HepG2 (cell line): ENCODE data around the gene STX2. TPM values are rescaled to one million over a fixed set of nuclear protein-coding genes. Genes with fewer than 3 reads are reported as not detected.

Source experiments
- ATAC-seq: fragments of 200-7000 bp; cut with Tn5 transposase; 3 replicates; pipeline ENCODE4 v1.9.1; 2020; ENCODE audit warnings: mild to moderate bottlenecking, moderate library complexity
- BruUV-seq: library from RNA; stranded (reverse); fragments of 400-500 nt; replicated peaks from 2 replicates; lab custom pipeline; 2021; lab: Mats Ljungman, UMichigan
- CTCF ChIA-PET: fragments of 300-600 bp; formaldehyde crosslinking; extraction: SDS; loops from one replicate; lab custom pipeline; 2021; ENCODE audit warnings: low total read pairs, inconsistent platforms, low intra/inter-chr PET ratio; lab: Yijun Ruan, JAX
- POLR2A ChIA-PET: fragments of 350-600 bp; sonication (Branson Sonifier 250); formaldehyde crosslinking; loops from one replicate; lab custom pipeline; 2020; ENCODE audit warnings: antibody characterized with exemption, inconsistent platforms; lab: Yijun Ruan, JAX
- DNase-seq: peaks from one replicate; pipeline ENCODE4 v3.0.0-alpha.2; 2015; ENCODE audit warnings: low spot score
- FAIRE-seq: peaks from 3 replicates; lab custom pipeline; 2011; peaks lifted over from hg19 to GRCh38; lab: Jason Lieb, UNC
- H2AFZ ChIP-seq: one replicate; pipeline ENCODE4 v1.6.1; 2011; ENCODE audit warnings: low read length, inconsistent platforms
- H3K27ac ChIP-seq: fragments of 300-600 bp; 3 replicates; pipeline ENCODE4 v1.8.0; 2011; ENCODE audit warnings: mixed run types, mild to moderate bottlenecking, mixed read lengths, low read length, inconsistent platforms; ENCODE audit not compliant: insufficient read depth; ENCODE audit errors: extremely low read length
- H3K27me3 ChIP-seq, 2 experiments: fragments of 200-600 bp in 1 of 2; 2 replicates in 1 of 2; 3 replicates in 1 of 2; pipeline versions ENCODE4 v1.6.0 to v1.8.0; 2011; ENCODE audit warnings: low read length in 2 of 2, mild to moderate bottlenecking in 2 of 2, moderate library complexity in 2 of 2, inconsistent platforms in 1 of 2; ENCODE audit not compliant: insufficient read depth in 2 of 2, control insufficient read depth in 1 of 2
- H3K36me3 ChIP-seq, 2 experiments: fragments of 200-600 bp in 1 of 2; replicated peaks in 1 of 2; 2 replicates in 1 of 2; 3 replicates in 1 of 2; pipeline versions ENCODE4 v1.5.1 to v1.8.0; 2011; ENCODE audit warnings: low read length in 2 of 2, inconsistent platforms in 1 of 2; ENCODE audit not compliant: insufficient read depth in 2 of 2, control insufficient read depth in 1 of 2
- H3K4me1 ChIP-seq: 2 replicates; pipeline ENCODE4 v1.5.1; 2012; ENCODE audit warnings: low read length, inconsistent platforms; ENCODE audit not compliant: insufficient read depth
- H3K4me2 ChIP-seq: 2 replicates; pipeline ENCODE4 v1.6.0; 2011; ENCODE audit warnings: low read depth, low read length, inconsistent platforms
- H3K4me3 ChIP-seq, 3 experiments: fragments of 200-600 bp in 1 of 3; sonication (generic), shearing (Covaris generic) in 1 of 3; replicated peaks in 1 of 3; 2 replicates each; pipeline ENCODE4 v1.5.1; 2011 to 2016; ENCODE audit warnings: low read length in 3 of 3, inconsistent platforms in 2 of 3, low read depth in 2 of 3, mild to moderate bottlenecking in 2 of 3, control low read depth in 1 of 3, mixed read lengths in 1 of 3; ENCODE audit not compliant: insufficient read depth in 1 of 3
- H3K79me2 ChIP-seq: one replicate; pipeline ENCODE4 v1.6.1; 2011; ENCODE audit warnings: low read length, inconsistent platforms; ENCODE audit not compliant: insufficient read depth
- H3K9ac ChIP-seq: 2 replicates; pipeline ENCODE4 v1.6.0; 2011; ENCODE audit warnings: mild to moderate bottlenecking, low read depth, low read length, inconsistent platforms; ENCODE audit not compliant: insufficient read depth
- H3K9me3 ChIP-seq: 2 replicates; pipeline ENCODE4 v1.5.1; 2012; ENCODE audit warnings: mild to moderate bottlenecking, low read length
- H4K20me1 ChIP-seq: 2 replicates; pipeline ENCODE4 v1.6.0; 2011; ENCODE audit warnings: inconsistent platforms, mild to moderate bottlenecking, low read length, moderate library complexity; ENCODE audit not compliant: insufficient read depth
- GMEB1 ChIP-seq: sonication (generic); formaldehyde crosslinking; IDR thresholded peaks from 2 replicates; pipeline ENCODE4 v1.5.1; 2020; ENCODE audit warnings: missing genetic modification reagents, mild to moderate bottlenecking, borderline replicate concordance
- HMGXB3 ChIP-seq: sonication (generic); formaldehyde crosslinking; IDR thresholded peaks from 2 replicates; pipeline ENCODE4 v1.4.0; 2020; ENCODE audit warnings: missing genetic modification reagents, borderline replicate concordance
- JUND ChIP-seq: sonication (generic); formaldehyde crosslinking; IDR thresholded peaks from 2 replicates; pipeline ENCODE4 v1.8.0; 2022; ENCODE audit warnings: mild to moderate bottlenecking, missing genetic modification reagents
- MYNN ChIP-seq: sonication (generic); formaldehyde crosslinking; IDR thresholded peaks from 2 replicates; pipeline ENCODE4 v1.4.0; 2020; ENCODE audit warnings: mild to moderate bottlenecking, low read depth, missing genetic modification reagents
- NFKBIZ ChIP-seq: IDR thresholded peaks from 2 replicates; pipeline ENCODE4 v1.6.1; 2018; ENCODE audit warnings: missing genetic modification reagents, missing compliant biosample characterization
- NONO ChIP-seq, 2 experiments: fragments of 450-650 bp in 1 of 2; sonication (generic) in 1 of 2; formaldehyde crosslinking in 1 of 2; IDR thresholded peaks in 1 of 2; conservative IDR thresholded peaks in 1 of 2; 2 replicates each; pipeline versions ENCODE4 v1.6.1 to v1.8.0; 2017 to 2022; ENCODE audit warnings: mild to moderate bottlenecking in 1 of 2, missing genetic modification reagents in 1 of 2, moderate library complexity in 1 of 2
- PRMT3 ChIP-seq: sonication (generic); formaldehyde crosslinking; IDR thresholded peaks from 2 replicates; pipeline ENCODE4 v1.8.1; 2022; ENCODE audit warnings: low read depth, mild to moderate bottlenecking, moderate library complexity, missing genetic modification reagents, borderline replicate concordance
- RAD21 ChIP-seq: fragments of 450-650 bp; formaldehyde crosslinking; IDR thresholded peaks from 2 replicates; pipeline ENCODE4 v1.5.0; 2020; ENCODE audit warnings: mild to moderate bottlenecking
- SMC3 ChIP-seq: IDR thresholded peaks from 2 replicates; pipeline ENCODE4 v1.6.1; 2011; ENCODE audit warnings: low read length, improper control_type of control experiment
- ZBTB20 ChIP-seq: sonication (generic); formaldehyde crosslinking; IDR thresholded peaks from 2 replicates; pipeline ENCODE4 v1.8.1; 2023; ENCODE audit warnings: missing genetic modification reagents, low read depth, mild to moderate bottlenecking, borderline replicate concordance
- ZBTB39 ChIP-seq: sonication (generic); formaldehyde crosslinking; IDR thresholded peaks from 2 replicates; pipeline ENCODE4 v1.5.0; 2020; ENCODE audit warnings: missing genetic modification reagents
- ZNF160 ChIP-seq: sonication (generic); formaldehyde crosslinking; IDR thresholded peaks from 2 replicates; pipeline ENCODE4 v1.8.0; 2022; ENCODE audit warnings: mild to moderate bottlenecking, inconsistent platforms, missing genetic modification reagents
- ZNF235 ChIP-seq: sonication (generic); formaldehyde crosslinking; IDR thresholded peaks from 2 replicates; pipeline ENCODE4 v1.8.1; 2023; ENCODE audit warnings: mild to moderate bottlenecking, missing genetic modification reagents, borderline replicate concordance
- ZNF274 ChIP-seq: sonication (generic); formaldehyde crosslinking; IDR thresholded peaks from 2 replicates; pipeline ENCODE4 v1.5.1; 2020; ENCODE audit warnings: mild to moderate bottlenecking, missing genetic modification reagents
- ZNF777 ChIP-seq: sonication (generic); formaldehyde crosslinking; IDR thresholded peaks from 2 replicates; pipeline ENCODE4 v1.4.0; 2020; ENCODE audit warnings: missing genetic modification reagents
- WGBS: methylation state at CpG from one replicate; pipeline ENCODE4 v1.1.6; 2017; ENCODE audit warnings: low lambda C conversion rate; 5-methylcytosine and 5-hydroxymethylcytosine counted together
- in situ Hi-C: cut with HindIII; loops from 2 replicates; pipeline ENCODE4 v1.10.0; 2017; ENCODE audit warnings: low pct_unique_long_range_greater_than_20kb; ENCODE audit not compliant: extremely low pct_ligation_motif_present
- intact Hi-C: fragments of 100-400 bp; cut with micrococcal nuclease; formaldehyde crosslinking; loops from one replicate; pipeline ENCODE4 v1.10.0; 2022; ENCODE audit not compliant: unreplicated experiment
- polyA plus RNA-seq, 8 experiments: library from polyadenylated mRNA; depleted of rRNA in 3 of 8; stranded (reverse) in 7 of 8; unstranded in 1 of 8; fragments of >200 nt; fragmentation: Illumina TruSeq in 4 of 8; extraction: Trizol in 4 of 8; gene quantifications; 2 replicates each; pipeline versions ENCODE4 v1.2.1 to v1.2.3, GENCODE V29; 2011 to 2016; ENCODE audit warnings: low read depth in 4 of 8, missing spikeins in 1 of 8, mixed read lengths in 1 of 8; ENCODE audit not compliant: insufficient read depth in 1 of 8
- total RNA-seq, 5 experiments: library from RNA; depleted of rRNA; stranded (reverse); fragments of >200 nt; fragmentation: Illumina TruSeq; extraction: Trizol; gene quantifications; 2 replicates each; pipeline ENCODE4 v1.2.3, GENCODE V29; 2016; ENCODE audit warnings: low read depth in 1 of 5

STX2 gene
- total and polyA plus RNA-seq, 2 of the 13 experiments (the other 11 are each of a cell fraction or from before 2014, with no cell fraction given), result 13.4 to 25.1 TPM

GRCh38 chr12:130747867-130748740, 90.9 kb downstream of the STX2 start:
- H3K9me3 ChIP-seq, result no peaks in the 10 kb centered on the region
- H2AFZ ChIP-seq, result no peak overlapping the region
- H4K20me1 ChIP-seq, result no peaks in the 10 kb centered on the region
- ATAC-seq (peak; percentile 97), FAIRE-seq (peak; percentile 65), DNase-seq (peak; percentile 40)
- no TSS peak for BruUV-seq
- WGBS, result 5% methylated on average over 12 of the region's 13 CpGs
- intact Hi-C loops (loop anchor here (5.0 to 10.0 kb wide), 3 partner anchors 86 to 703 kb away; no protein-coding TSS in a partner anchor), in situ Hi-C loops (loop anchor here (5.0 to 25.0 kb wide), 2 partner anchors 346 to 711 kb away; no protein-coding TSS in a partner anchor)
- no peak overlapping the region for H3K27ac ChIP-seq
- ChIA-PET POLR2A (no interaction called here), CTCF (interaction anchor here (0.9 kb wide), 1 partner anchor 347 kb away, joined by 4 read pairs; no protein-coding TSS in a partner anchor)
- peaks cover 0 to 8% of the 10 kb centered on the region in 2 experiments; a peak in 1 of 5 replicates for H3K27me3 ChIP-seq
- no peak overlapping the region for H3K4me3 ChIP-seq
- H3K79me2 ChIP-seq, result no peaks in the 10 kb centered on the region
- no peak overlapping the region for H3K4me2 ChIP-seq
- no peaks in the 10 kb centered on the region for H3K36me3 ChIP-seq
- H3K9ac ChIP-seq, result no peak overlapping the region
- H3K4me1 ChIP-seq, result no peaks in the 10 kb centered on the region
- TF ChIP-seq ZNF777 (CRISPR knock-in tag), result no peak
- no peak for TF ChIP-seq MYNN
- TF ChIP-seq GMEB1 (CRISPR knock-in tag), result no peak
- no peak for TF ChIP-seq ZNF235
- no peak for TF ChIP-seq NONO (IDR thresholded peaks at IDR 0.05)
- TF ChIP-seq NONO (CRISPR knock-in tag; conservative IDR thresholded peaks at IDR 0.05), result no peak
- TF ChIP-seq ZBTB20 (CRISPR knock-in tag), result no peak
- TF ChIP-seq PRMT3 (CRISPR knock-in tag), result no peak
- TF ChIP-seq HMGXB3 (CRISPR knock-in tag), result no peak
- peak; percentile 86 for TF ChIP-seq RAD21 (CRISPR knock-in tag)
- no peak for TF ChIP-seq JUND (CRISPR knock-in tag)
- TF ChIP-seq ZNF160 (CRISPR knock-in tag), result no peak
- no peak for TF ChIP-seq ZBTB39
- no peak for TF ChIP-seq ZNF274 (CRISPR knock-in tag)
- TF ChIP-seq NFKBIZ (CRISPR knock-in tag), result no peak
- peak; percentile 59 for TF ChIP-seq SMC3
